ENCODE data around the gene CLIC5.

The CLIC5 gene

DNA sequence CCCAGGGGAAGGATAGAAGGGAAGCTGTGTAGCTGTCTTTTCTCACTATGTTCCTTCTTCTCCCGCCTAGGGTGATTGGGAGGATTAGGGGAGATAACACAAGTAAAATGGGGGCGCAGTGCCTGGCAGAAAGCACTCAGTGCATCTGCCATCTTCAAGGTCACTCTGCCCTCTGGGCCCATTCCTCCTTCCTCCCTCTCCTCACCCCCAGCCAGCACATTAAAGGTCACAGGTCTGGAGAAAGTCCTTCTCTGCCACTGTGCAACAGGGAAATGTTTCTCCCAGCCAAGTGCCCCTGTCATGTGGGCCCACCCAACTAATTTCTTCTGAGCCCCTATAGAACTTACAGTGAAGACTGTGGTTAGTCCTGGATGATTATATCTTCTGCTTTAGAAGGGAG lies 45.8 kb downstream of the CLIC5 start:
- no peak for DNase-seq
- H3K9me3 ChIP-seq (ENCODE audit: control insufficient read depth, low read length), result no peaks in the 10 kb centered on the region
- H3K27ac ChIP-seq (ENCODE audit: insufficient read depth, low read length, poor library complexity, severe bottlenecking), result no peak overlapping the region
- H3K4me3 ChIP-seq (ENCODE audit: insufficient read depth, low read depth, low read length, poor library complexity, severe bottlenecking), result no peak overlapping the region
- H3K4me1 ChIP-seq (ENCODE audit: control insufficient read depth, insufficient read depth, low read length, poor library complexity, severe bottlenecking), result no peaks in the 10 kb centered on the region
- H3K27me3 ChIP-seq (replicated peaks; ENCODE audit: control insufficient read depth, insufficient read depth, low read length, poor library complexity, severe bottlenecking), result no peaks in the 10 kb centered on the region
- no peaks in the 10 kb centered on the region for H3K36me3 ChIP-seq (ENCODE audit: control insufficient read depth, insufficient read depth, low read length)

DNA sequence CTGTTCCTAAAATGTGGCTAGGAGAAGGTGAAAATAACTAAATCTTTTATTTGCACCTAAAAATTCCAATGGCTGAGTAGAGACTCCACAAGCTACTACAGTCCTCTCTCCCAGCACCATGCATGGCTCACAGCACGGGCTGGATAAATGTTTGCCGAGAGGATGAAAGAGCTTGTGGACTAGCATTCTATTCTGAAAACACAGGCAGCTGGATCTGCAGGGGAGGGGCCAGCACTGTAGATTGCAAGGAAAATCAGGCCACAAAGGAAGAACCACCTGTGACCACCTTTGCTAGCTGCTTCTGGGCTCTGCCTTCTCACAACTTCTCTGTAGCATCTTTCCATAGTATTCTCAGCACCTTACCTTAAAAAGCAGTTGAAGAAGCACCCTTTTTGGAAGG lies 46.6 kb downstream of the CLIC5 start:
- no peaks in the 10 kb centered on the region for H3K9me3 ChIP-seq (ENCODE audit: control insufficient read depth, low read length)
- no peak for DNase-seq
- H3K4me3 ChIP-seq (ENCODE audit: insufficient read depth, low read depth, low read length, poor library complexity, severe bottlenecking), result no peak overlapping the region
- H3K4me1 ChIP-seq (ENCODE audit: control insufficient read depth, insufficient read depth, low read length, poor library complexity, severe bottlenecking), result no peaks in the 10 kb centered on the region
- H3K27ac ChIP-seq (ENCODE audit: insufficient read depth, low read length, poor library complexity, severe bottlenecking), result no peak overlapping the region
- H3K27me3 ChIP-seq (replicated peaks; ENCODE audit: control insufficient read depth, insufficient read depth, low read length, poor library complexity, severe bottlenecking), result no peaks in the 10 kb centered on the region
- H3K36me3 ChIP-seq (ENCODE audit: control insufficient read depth, insufficient read depth, low read length), result no peaks in the 10 kb centered on the region

DNA sequence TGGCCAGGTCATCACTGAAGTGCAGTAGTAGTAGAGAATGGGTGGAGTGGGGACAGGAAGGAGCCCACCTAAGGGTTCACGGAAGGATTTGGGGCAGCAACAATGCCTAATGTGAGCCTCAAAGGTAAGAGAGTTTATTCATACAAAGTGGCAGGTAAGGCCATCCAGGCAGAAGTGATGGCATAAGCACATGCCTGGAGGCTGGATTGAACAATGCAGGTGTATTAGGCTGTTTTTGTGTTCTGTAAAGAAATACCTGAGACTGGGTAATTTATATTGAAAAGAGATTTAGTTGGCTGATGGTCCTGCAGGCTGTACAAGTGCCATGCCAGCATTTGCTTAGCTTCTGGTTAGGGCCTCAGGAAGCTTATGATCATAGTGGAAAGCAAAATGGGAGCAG lies 48.3 kb downstream of the CLIC5 start:
- Histone ChIP-seq H3K27me3 (replicated peaks; ENCODE audit: control insufficient read depth, insufficient read depth, low read length, poor library complexity, severe bottlenecking) (no peaks in the 10 kb centered on the region), H3K9me3 (ENCODE audit: control insufficient read depth, low read length) (no peaks in the 10 kb centered on the region), H3K4me1 (ENCODE audit: control insufficient read depth, insufficient read depth, low read length, poor library complexity, severe bottlenecking) (no peaks in the 10 kb centered on the region), H3K36me3 (ENCODE audit: control insufficient read depth, insufficient read depth, low read length) (no peaks in the 10 kb centered on the region), H3K27ac (ENCODE audit: insufficient read depth, low read length, poor library complexity, severe bottlenecking) (no peak overlapping the region), H3K4me3 (ENCODE audit: insufficient read depth, low read depth, low read length, poor library complexity, severe bottlenecking) (no peak overlapping the region)
- no peak for DNase-seq

DNA sequence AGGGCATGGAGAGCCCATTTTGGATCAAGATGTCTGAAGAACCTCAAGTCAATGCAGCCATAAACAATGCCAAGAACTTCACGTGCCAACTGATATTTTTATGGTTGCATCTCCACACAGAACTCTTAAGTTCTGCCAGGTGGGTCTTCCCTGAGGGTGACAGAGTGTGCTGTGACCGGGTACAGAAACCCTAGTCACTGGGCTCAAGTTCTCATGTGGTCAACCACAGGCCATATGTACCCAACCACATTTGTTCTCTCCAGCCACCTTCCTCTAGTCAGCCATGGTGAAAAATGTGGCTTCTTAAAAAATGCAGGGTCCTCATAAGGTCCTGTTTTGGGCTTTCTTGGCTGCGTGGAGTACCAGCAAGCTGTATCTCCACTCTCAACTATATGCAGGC lies 48.9 kb downstream of the CLIC5 start:
- Histone ChIP-seq H3K27ac (ENCODE audit: insufficient read depth, low read length, poor library complexity, severe bottlenecking) (no peak overlapping the region), H3K4me1 (ENCODE audit: control insufficient read depth, insufficient read depth, low read length, poor library complexity, severe bottlenecking) (no peaks in the 10 kb centered on the region), H3K27me3 (replicated peaks; ENCODE audit: control insufficient read depth, insufficient read depth, low read length, poor library complexity, severe bottlenecking) (no peaks in the 10 kb centered on the region), H3K9me3 (ENCODE audit: control insufficient read depth, low read length) (no peaks in the 10 kb centered on the region), H3K4me3 (ENCODE audit: insufficient read depth, low read depth, low read length, poor library complexity, severe bottlenecking) (no peak overlapping the region), H3K36me3 (ENCODE audit: control insufficient read depth, insufficient read depth, low read length) (no peaks in the 10 kb centered on the region)
- no peak for DNase-seq

DNA sequence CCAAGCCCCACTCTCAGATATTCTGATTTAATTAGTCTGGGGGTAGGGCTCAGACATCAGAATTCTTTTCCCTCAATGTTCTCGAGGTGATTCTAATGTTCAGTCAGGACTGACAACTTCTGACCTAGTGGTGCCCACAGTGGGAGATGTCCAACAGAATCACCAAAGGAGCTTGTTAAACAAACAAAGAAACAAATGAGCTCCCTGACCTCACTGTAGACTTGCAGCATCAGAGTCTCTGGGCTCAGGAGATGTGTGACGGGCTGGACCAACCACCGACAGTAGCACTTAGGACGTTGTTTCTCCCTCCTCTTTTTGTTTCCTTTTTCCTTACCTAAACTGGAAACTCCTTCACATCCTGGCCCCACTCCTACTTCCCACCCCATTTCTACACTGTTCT lies 49.3 kb downstream of the CLIC5 start:
- no peaks in the 10 kb centered on the region for H3K4me1 ChIP-seq (ENCODE audit: control insufficient read depth, insufficient read depth, low read length, poor library complexity, severe bottlenecking)
- no peaks in the 10 kb centered on the region for H3K9me3 ChIP-seq (ENCODE audit: control insufficient read depth, low read length)
- H3K27ac ChIP-seq (ENCODE audit: insufficient read depth, low read length, poor library complexity, severe bottlenecking), result no peak overlapping the region

DNA sequence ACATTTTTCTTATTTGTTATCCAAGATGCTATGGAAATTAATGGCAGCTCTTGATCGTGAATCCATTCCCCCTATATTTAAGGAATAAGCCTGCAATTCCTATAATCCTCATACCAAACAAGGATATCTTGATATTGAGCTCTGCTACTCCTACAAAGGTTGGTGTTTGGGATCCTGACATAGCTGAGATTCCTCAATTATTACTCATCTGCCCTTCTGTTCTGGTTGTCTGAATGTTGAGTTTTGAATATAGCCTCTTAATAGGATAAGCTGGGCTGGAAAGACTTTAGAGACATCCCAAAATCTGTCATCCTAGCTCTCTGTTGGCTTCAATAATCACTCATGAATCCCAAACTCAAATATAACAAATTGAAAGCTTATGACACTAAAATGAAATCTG lies 49.9 kb downstream of the CLIC5 start:
- no peaks in the 10 kb centered on the region for H3K36me3 ChIP-seq (ENCODE audit: control insufficient read depth, insufficient read depth, low read length)
- no peak for DNase-seq
- no peaks in the 10 kb centered on the region for H3K4me1 ChIP-seq (ENCODE audit: control insufficient read depth, insufficient read depth, low read length, poor library complexity, severe bottlenecking)
- no peaks in the 10 kb centered on the region for H3K27me3 ChIP-seq (replicated peaks; ENCODE audit: control insufficient read depth, insufficient read depth, low read length, poor library complexity, severe bottlenecking)
- no peak overlapping the region for H3K27ac ChIP-seq (ENCODE audit: insufficient read depth, low read length, poor library complexity, severe bottlenecking)
- no peak overlapping the region for H3K4me3 ChIP-seq (ENCODE audit: insufficient read depth, low read depth, low read length, poor library complexity, severe bottlenecking)
- H3K9me3 ChIP-seq (ENCODE audit: control insufficient read depth, low read length), result no peaks in the 10 kb centered on the region

More for the DNA sequence above, 49.3 kb downstream of the CLIC5 start:
- no peak for DNase-seq
- H3K27me3 ChIP-seq (replicated peaks; ENCODE audit: control insufficient read depth, insufficient read depth, low read length, poor library complexity, severe bottlenecking), result no peaks in the 10 kb centered on the region
- no peaks in the 10 kb centered on the region for H3K36me3 ChIP-seq (ENCODE audit: control insufficient read depth, insufficient read depth, low read length)
- H3K4me3 ChIP-seq (ENCODE audit: insufficient read depth, low read depth, low read length, poor library complexity, severe bottlenecking), result no peak overlapping the region

DNA sequence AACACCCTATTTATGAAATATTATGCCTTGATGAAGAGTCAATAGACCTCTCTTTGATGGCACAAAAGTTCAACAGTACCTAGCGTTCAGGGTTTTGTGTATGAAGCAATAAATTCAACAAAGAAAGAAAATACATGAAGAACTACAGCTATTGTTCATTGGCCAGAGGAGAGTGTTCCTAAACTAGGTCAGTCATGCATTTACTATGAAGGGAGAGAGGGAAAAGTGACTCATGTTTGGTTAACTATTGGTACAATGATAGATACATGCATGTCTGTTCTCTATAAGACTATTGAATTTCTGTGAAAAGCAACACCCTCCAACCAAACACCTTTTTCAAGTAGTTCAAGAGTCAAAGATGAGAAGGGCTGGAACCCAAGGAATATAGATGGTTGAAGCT lies 50.7 kb downstream of the CLIC5 start:
- Histone ChIP-seq H3K27me3 (replicated peaks; ENCODE audit: control insufficient read depth, insufficient read depth, low read length, poor library complexity, severe bottlenecking) (no peaks in the 10 kb centered on the region), H3K9me3 (ENCODE audit: control insufficient read depth, low read length) (no peaks in the 10 kb centered on the region), H3K4me1 (ENCODE audit: control insufficient read depth, insufficient read depth, low read length, poor library complexity, severe bottlenecking) (no peaks in the 10 kb centered on the region), H3K36me3 (ENCODE audit: control insufficient read depth, insufficient read depth, low read length) (no peaks in the 10 kb centered on the region), H3K27ac (ENCODE audit: insufficient read depth, low read length, poor library complexity, severe bottlenecking) (no peak overlapping the region), H3K4me3 (ENCODE audit: insufficient read depth, low read depth, low read length, poor library complexity, severe bottlenecking) (no peak overlapping the region)
- no peak for DNase-seq

DNA sequence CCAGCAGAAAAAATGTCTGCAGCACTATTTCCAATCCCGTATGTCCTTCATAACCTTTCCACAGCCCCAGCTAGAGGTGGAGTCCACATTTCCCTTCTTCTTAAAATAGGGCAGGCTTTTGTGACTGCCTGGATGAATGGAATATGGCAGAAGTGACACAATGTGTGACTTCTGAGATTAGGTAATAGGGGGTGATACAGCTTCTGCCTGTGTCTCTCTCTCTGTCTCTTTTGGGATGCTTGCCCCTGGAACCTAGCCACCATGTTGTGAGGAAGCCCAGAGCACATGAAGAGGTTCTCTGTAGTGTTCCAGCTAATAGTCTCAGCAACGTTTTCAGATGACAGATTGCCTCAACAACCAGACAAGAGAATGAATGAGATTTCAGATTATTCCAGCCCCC lies 51.4 kb downstream of the CLIC5 start:
- Histone ChIP-seq H3K27ac (ENCODE audit: insufficient read depth, low read length, poor library complexity, severe bottlenecking) (no peak overlapping the region), H3K4me1 (ENCODE audit: control insufficient read depth, insufficient read depth, low read length, poor library complexity, severe bottlenecking) (no peaks in the 10 kb centered on the region), H3K27me3 (replicated peaks; ENCODE audit: control insufficient read depth, insufficient read depth, low read length, poor library complexity, severe bottlenecking) (no peaks in the 10 kb centered on the region), H3K36me3 (ENCODE audit: control insufficient read depth, insufficient read depth, low read length) (no peaks in the 10 kb centered on the region), H3K4me3 (ENCODE audit: insufficient read depth, low read depth, low read length, poor library complexity, severe bottlenecking) (no peak overlapping the region), H3K9me3 (ENCODE audit: control insufficient read depth, low read length) (no peaks in the 10 kb centered on the region)
- no peak for DNase-seq

DNA sequence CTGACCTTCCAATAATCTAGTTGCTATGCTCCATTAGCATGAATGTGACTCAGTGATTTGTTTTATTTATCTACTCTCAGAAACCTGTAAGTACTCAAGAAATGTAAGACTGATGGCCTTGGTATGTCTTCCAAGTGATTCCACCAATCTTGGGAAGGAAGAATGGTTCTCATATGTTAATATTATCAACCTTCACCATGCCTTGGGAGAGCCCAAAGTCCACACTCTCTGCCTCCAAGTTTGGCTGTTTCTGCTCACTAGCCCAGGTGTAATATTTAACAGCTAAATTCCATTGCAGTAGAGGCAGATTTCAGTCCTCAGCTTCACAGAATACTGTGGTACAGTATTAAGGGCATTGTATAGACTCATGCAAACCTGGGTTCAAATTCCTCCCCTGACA lies 51.8 kb downstream of the CLIC5 start:
- Histone ChIP-seq H3K4me1 (ENCODE audit: control insufficient read depth, insufficient read depth, low read length, poor library complexity, severe bottlenecking) (no peaks in the 10 kb centered on the region), H3K27me3 (replicated peaks; ENCODE audit: control insufficient read depth, insufficient read depth, low read length, poor library complexity, severe bottlenecking) (no peaks in the 10 kb centered on the region), H3K36me3 (ENCODE audit: control insufficient read depth, insufficient read depth, low read length) (no peaks in the 10 kb centered on the region), H3K27ac (ENCODE audit: insufficient read depth, low read length, poor library complexity, severe bottlenecking) (no peak overlapping the region), H3K9me3 (ENCODE audit: control insufficient read depth, low read length) (no peaks in the 10 kb centered on the region), H3K4me3 (ENCODE audit: insufficient read depth, low read depth, low read length, poor library complexity, severe bottlenecking) (no peak overlapping the region)
- no peak for DNase-seq

DNA sequence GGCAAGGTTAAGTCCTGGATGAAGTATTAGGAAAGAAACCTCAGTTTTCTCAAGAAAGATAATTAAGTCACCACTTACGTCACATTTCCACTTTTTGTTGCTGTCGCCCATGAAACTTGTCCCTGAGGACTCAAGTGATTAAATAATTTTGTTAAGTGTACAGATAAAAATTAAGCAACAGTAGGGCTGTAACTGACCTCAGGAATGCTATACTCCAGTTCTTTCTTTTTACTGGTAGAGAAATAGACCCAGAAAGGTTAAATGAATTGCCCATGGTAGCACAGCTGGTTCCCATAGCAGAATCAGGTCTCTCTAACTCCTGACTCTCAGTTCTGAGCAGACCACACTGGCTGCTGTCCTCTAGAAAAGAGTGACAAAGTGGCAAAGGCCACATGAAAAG lies 54.5 kb downstream of the CLIC5 start:
- Histone ChIP-seq H3K27ac (ENCODE audit: insufficient read depth, low read length, poor library complexity, severe bottlenecking) (no peak overlapping the region), H3K4me1 (ENCODE audit: control insufficient read depth, insufficient read depth, low read length, poor library complexity, severe bottlenecking) (no peaks in the 10 kb centered on the region), H3K27me3 (replicated peaks; ENCODE audit: control insufficient read depth, insufficient read depth, low read length, poor library complexity, severe bottlenecking) (no peaks in the 10 kb centered on the region), H3K9me3 (ENCODE audit: control insufficient read depth, low read length) (no peaks in the 10 kb centered on the region), H3K36me3 (ENCODE audit: control insufficient read depth, insufficient read depth, low read length) (no peaks in the 10 kb centered on the region), H3K4me3 (ENCODE audit: insufficient read depth, low read depth, low read length, poor library complexity, severe bottlenecking) (no peak overlapping the region)
- no peak for DNase-seq

All from effector memory CD4-positive, alpha-beta T cell (primary cell).